H7 (cell line): Measurements from ENCODE around the gene ZNF549. TPM values are rescaled to one million over a fixed set of nuclear protein-coding genes. Genes with fewer than 3 reads are reported as not detected.

Source experiments
- DNase-seq: peaks from one replicate; pipeline ENCODE4 v3.0.0; 2012
- H3K27me3 ChIP-seq: 2 replicates; pipeline ENCODE4 v1.6.0; 2011; ENCODE audit warnings: mild to moderate bottlenecking, low read length; ENCODE audit not compliant: control insufficient read depth, insufficient read depth
- H3K36me3 ChIP-seq: replicated peaks from 2 replicates; pipeline ENCODE4 v1.5.1; 2011; ENCODE audit warnings: low read length; ENCODE audit not compliant: control insufficient read depth, insufficient read depth
- H3K4me3 ChIP-seq: 2 replicates; pipeline ENCODE4 v1.5.1; 2011; ENCODE audit warnings: low read depth, mild to moderate bottlenecking, control low read depth, low read length, moderate library complexity; ENCODE audit not compliant: insufficient read depth
- total RNA-seq: library from RNA; depleted of rRNA; stranded (reverse); fragments of >200 nt; shearing (Covaris generic); gene quantifications from 2 replicates; pipeline ENCODE4 v1.2.3, GENCODE V29; 2014

Gene ZNF549
- total RNA-seq, 1 experiment from 2014 or later = 3.6 TPM

DNA sequence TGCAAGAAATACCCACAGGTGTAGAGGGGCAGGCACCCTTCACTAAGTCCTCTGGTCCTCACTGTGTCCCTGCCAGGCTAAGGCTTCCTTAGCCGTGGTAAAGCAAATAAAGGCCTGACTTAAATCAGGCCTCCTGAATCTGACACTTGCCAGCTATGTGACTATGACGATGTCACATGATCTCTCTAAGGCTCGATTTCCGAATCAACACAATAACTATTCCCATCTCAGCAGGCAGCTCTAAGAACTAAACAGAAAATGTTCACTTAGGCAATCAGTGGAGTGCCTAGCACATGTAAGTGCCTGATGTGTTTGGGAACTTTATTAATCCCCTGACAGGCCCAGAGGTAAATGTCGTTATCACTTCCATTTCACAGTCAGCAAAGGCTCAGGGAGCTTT, 30.5 kb downstream of the ZNF549 start:
- peaks cover 8% of the 10 kb centered on the region for H3K36me3 ChIP-seq
- no peaks in the 10 kb centered on the region for H3K27me3 ChIP-seq
- H3K4me3 ChIP-seq = no peak overlapping the region
- no peak for DNase-seq

DNA sequence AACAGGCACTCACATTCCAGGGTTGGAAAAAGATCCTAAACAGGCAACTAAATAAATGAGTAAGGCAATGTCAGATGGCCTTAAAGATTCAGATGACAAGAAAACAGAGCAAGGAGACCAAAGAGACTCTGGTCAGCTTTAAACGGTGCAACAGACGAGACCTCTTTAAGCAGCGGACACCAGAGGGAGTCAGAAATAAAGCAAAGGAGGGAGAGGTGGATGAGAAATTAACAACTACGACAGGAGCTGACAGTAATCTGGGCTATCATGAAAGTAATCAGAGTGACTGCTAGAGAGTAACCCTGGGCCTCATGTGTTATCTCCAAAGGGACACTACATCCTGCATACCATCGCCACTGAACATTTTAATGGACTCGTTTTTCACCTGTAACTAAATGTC, 31.4 kb downstream of the ZNF549 start:
- peak; percentile 36 for DNase-seq
- no peaks in the 10 kb centered on the region for H3K27me3 ChIP-seq
- H3K36me3 ChIP-seq = peaks cover 8% of the 10 kb centered on the region
- peak overlapping the region; percentile 91 for H3K4me3 ChIP-seq

GRCh38 chr19:57559008-57559403, 31.9 kb downstream of the ZNF549 start:
- H3K27me3 ChIP-seq = no peaks in the 10 kb centered on the region
- peak overlapping the region; percentile 91 for H3K4me3 ChIP-seq
- H3K36me3 ChIP-seq = peaks cover 8% of the 10 kb centered on the region
- peak; percentile 65 for DNase-seq

DNA sequence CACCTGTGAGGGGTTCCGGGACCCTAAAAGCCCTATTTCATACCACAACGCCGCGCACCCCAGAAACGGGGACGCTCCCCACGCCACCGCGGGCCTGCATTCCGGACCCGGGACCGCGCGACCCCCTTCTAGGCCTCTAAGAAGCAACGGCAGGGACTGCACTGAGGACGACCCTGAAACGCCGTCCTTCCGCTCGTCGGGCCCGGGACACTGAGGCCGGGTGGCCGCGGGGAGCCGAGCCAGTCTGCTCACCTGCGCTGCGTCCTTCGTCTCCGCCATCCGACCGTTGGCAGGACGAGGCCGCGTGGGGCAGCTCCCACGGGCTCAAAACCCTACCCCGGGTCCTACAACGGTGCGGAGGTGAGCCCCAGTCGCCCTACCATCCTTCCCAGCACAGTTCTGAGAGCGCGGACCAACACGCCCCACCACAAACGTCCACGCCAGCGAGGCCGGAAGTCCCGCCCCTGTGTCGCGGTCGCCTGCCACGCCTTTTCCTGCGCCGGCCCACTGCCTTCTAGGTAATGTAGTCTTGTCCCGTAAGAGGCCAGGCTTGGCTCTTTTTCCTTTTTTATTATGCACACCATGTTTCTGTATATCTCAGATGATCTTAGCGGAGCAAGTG, 32.4 kb downstream of the ZNF549 start, which contains the start of gene ZNF550:
Gene ZNF550 (minus strand): TSS at position 460 of the 622 bp plus-strand sequence. CDS start 181 bp downstream, at position 279.
- peaks cover 5% of the 10 kb centered on the region for H3K36me3 ChIP-seq
- no peaks in the 10 kb centered on the region for H3K27me3 ChIP-seq
- DNase-seq = peak; percentile 93
- H3K4me3 ChIP-seq = peak within 1 kb of the TSS; percentile 91

- no peaks in the 10 kb centered on the region for H3K27me3 ChIP-seq
- DNase-seq = peak; percentile 36
- peaks cover 3% of the 10 kb centered on the region; the same call in 1 of the 2 replicates for H3K36me3 ChIP-seq
- no peak overlapping the region for H3K4me3 ChIP-seq
These were observed 32.9 kb downstream of the ZNF549 start for GRCh38 chr19:57560049-57560491.

- no peak for DNase-seq
- Histone ChIP-seq H3K27me3 (no peaks in the 10 kb centered on the region), H3K4me3 (no peak overlapping the region), H3K36me3 (no peaks in the 10 kb centered on the region)
These were observed 36.4 kb downstream of the ZNF549 start for GRCh38 chr19:57563547-57563946.

GRCh38 chr19:57566396-57567265, 39.5 kb downstream of the ZNF549 start:
- Histone ChIP-seq H3K36me3 (peaks cover under 1% of the 10 kb centered on the region), H3K4me3 (no peak overlapping the region), H3K27me3 (no peaks in the 10 kb centered on the region)
- DNase-seq = no peak

- H3K4me3 ChIP-seq = no peak overlapping the region
- no peak for DNase-seq
- H3K36me3 ChIP-seq = peaks cover 36% of the 10 kb centered on the region
- no peaks in the 10 kb centered on the region for H3K27me3 ChIP-seq
These were observed 43.6 kb downstream of the ZNF549 start for GRCh38 chr19:57570707-57571106.

- no peak for DNase-seq
- Histone ChIP-seq H3K27me3 (no peaks in the 10 kb centered on the region), H3K36me3 (peaks cover 44% of the 10 kb centered on the region), H3K4me3 (no peak overlapping the region)
These were observed 45.3 kb downstream of the ZNF549 start for GRCh38 chr19:57572415-57572947.

GRCh38 chr19:57576661-57577060, 49.5 kb downstream of the ZNF549 start:
- DNase-seq = no peak
- H3K4me3 ChIP-seq = no peak overlapping the region

GRCh38 chr19:57578487-57579205, 51.5 kb downstream of the ZNF549 start, which contains the start of gene ZNF416:
Gene ZNF416 (minus strand): TSS chr19:57578911. CDS start chr19:57578704, 207 bp downstream.
- peak within 1 kb of the TSS; percentile 88 for H3K4me3 ChIP-seq
- H3K36me3 ChIP-seq = peaks cover 26% of the 10 kb centered on the region
- DNase-seq = peak; percentile 97
- peaks cover 3% of the 10 kb centered on the region; the same call in 1 of the 2 replicates for H3K27me3 ChIP-seq

More at GRCh38 chr19:57576661-57577060, 49.5 kb downstream of the ZNF549 start:
- Histone ChIP-seq H3K27me3 (no peaks in the 10 kb centered on the region), H3K36me3 (peaks cover 43% of the 10 kb centered on the region)

GRCh38 chr19:57583104-57583520, 56.0 kb downstream of the ZNF549 start:
- peaks cover 10% of the 10 kb centered on the region for H3K36me3 ChIP-seq
- H3K4me3 ChIP-seq = peak overlapping the region; percentile 76
- no peak for DNase-seq
- peaks cover 3% of the 10 kb centered on the region; the same call in 1 of the 2 replicates for H3K27me3 ChIP-seq

DNA sequence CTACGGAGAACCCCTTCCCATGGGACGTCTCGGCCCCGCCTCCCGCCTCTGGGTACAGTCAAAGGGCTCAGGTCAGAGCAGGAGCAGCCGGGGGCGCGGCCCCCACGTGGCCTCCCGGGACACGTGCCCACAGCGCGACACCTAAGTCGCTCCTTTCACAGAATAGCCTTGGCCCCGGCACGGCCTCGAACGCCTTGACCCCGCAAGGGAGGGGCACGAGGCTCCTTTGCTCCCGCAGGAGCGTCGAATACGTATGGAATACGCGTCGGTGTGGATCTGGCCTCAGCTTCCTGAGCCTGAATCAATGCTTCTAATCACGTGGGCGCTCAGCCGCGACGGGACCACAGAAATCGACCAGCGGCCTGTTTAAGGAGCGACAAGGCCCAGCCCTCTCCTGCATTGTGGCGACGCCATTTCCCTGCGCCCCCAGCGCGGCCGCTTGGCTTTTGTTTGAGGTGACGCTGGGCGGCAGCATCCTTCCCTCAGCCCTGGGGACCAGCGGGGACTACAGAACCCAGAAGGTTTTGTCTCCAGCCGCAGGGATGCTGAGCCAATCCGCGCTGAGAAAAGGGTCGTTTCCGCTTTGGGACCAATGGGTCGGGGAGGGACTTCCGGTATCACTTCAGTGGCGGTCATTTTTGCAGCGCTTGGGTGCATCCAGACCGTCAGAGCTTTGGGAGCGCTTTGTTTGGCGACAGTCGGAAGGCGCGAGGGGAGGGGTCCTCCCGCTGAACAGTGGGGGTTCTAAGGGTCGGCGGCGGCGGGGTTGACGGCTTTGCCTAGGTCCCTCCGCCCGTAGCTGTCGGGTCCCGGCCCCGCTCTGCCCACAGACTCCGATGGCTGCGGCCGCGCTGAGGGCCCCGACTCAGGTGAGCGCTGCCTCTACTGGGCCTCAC, 56.6 kb downstream of the ZNF549 start, which contains the start of gene ZIK1:
Gene ZIK1 (plus strand): TSS at position 625 of the 896 bp plus-strand sequence. CDS start 212 bp downstream, at position 837.
- Histone ChIP-seq H3K4me3 (peak within 1 kb of the TSS; percentile 76), H3K27me3 (peaks cover 3% of the 10 kb centered on the region; the same call in 1 of the 2 replicates)

More for the DNA sequence above, 56.6 kb downstream of the ZNF549 start, which contains the start of gene ZIK1:
- peaks cover 16% of the 10 kb centered on the region for H3K36me3 ChIP-seq
- DNase-seq = peak; percentile 98
